Measurements from ENCODE around the gene CD300C.
A peak's percentile ranks its signal among the peaks of the same experiment; 100 is the strongest.
"Not testable (repeated sequence)": the region's sequence is repeated elsewhere in the genome, so short reads cannot be mapped to it uniquely, and the experiment has no call there.

The CD300C gene

GRCh38 chr17:74569020-74570003, 23.4 kb upstream of the CD300C start:
- Mint-ChIP-seq H3K4me1 (peaks cover 18% of the 10 kb centered on the region), H3K4me3 (no peak overlapping the region), H3K36me3 (no peaks in the 10 kb centered on the region), H3K27ac (no peak overlapping the region), H3K9me3 (no peaks in the 10 kb centered on the region), H3K27me3 (peaks cover 41% of the 10 kb centered on the region)
- ATAC-seq = no peak

GRCh38 chr17:74568106-74568873, 22.4 kb upstream of the CD300C start:
- Mint-ChIP-seq H3K4me1 (peaks cover 18% of the 10 kb centered on the region), H3K4me3 (no peak overlapping the region), H3K9me3 (peaks cover 3% of the 10 kb centered on the region), H3K36me3 (no peaks in the 10 kb centered on the region), H3K27ac (no peak overlapping the region), H3K27me3 (peaks cover 49% of the 10 kb centered on the region)
- no peak for ATAC-seq

- Mint-ChIP-seq H3K4me3 (no peak within 1 kb of the TSS), H3K4me1 (peaks cover 18% of the 10 kb centered on the region), H3K27me3 (peaks cover 55% of the 10 kb centered on the region), H3K36me3 (no peaks in the 10 kb centered on the region), H3K27ac (no peak within 1 kb of the TSS), H3K9me3 (peaks cover 4% of the 10 kb centered on the region)
- no peak for ATAC-seq
These were observed 21.5 kb upstream of the CD300C start, which contains the start of gene CD300H for GRCh38 chr17:74567397-74567796. Gene CD300H, minus strand, starts transcription at chr17:74567509.

- H3K36me3 Mint-ChIP-seq = no peaks in the 10 kb centered on the region
- H3K27ac Mint-ChIP-seq = no peak overlapping the region
- H3K4me3 Mint-ChIP-seq = no peak overlapping the region
- peaks cover 29% of the 10 kb centered on the region for H3K4me1 Mint-ChIP-seq
- H3K27me3 Mint-ChIP-seq = peaks cover 67% of the 10 kb centered on the region
- peaks cover 4% of the 10 kb centered on the region for H3K9me3 Mint-ChIP-seq
- no peak for ATAC-seq
These were observed 20.3 kb upstream of the CD300C start for GRCh38 chr17:74566132-74566753.

GRCh38 chr17:74565126-74565525, 19.2 kb upstream of the CD300C start:
- Mint-ChIP-seq H3K27me3 (peaks cover 69% of the 10 kb centered on the region), H3K4me3 (no peak overlapping the region), H3K27ac (no peak overlapping the region), H3K9me3 (peaks cover 4% of the 10 kb centered on the region), H3K36me3 (no peaks in the 10 kb centered on the region), H3K4me1 (peaks cover 32% of the 10 kb centered on the region)
- no peak for ATAC-seq

GRCh38 chr17:74563358-74563757, 17.4 kb upstream of the CD300C start:
- Mint-ChIP-seq H3K9me3 (peaks cover 10% of the 10 kb centered on the region), H3K36me3 (no peaks in the 10 kb centered on the region), H3K27ac (no peak overlapping the region), H3K27me3 (peaks cover 57% of the 10 kb centered on the region), H3K4me1 (peaks cover 36% of the 10 kb centered on the region), H3K4me3 (no peak overlapping the region)
- no peak for ATAC-seq

- peaks cover 35% of the 10 kb centered on the region for H3K4me1 Mint-ChIP-seq
- H3K27ac Mint-ChIP-seq = no peak overlapping the region
- peaks cover 14% of the 10 kb centered on the region for H3K9me3 Mint-ChIP-seq
- no peak for ATAC-seq
- no peaks in the 10 kb centered on the region for H3K36me3 Mint-ChIP-seq
- no peak overlapping the region for H3K4me3 Mint-ChIP-seq
- peaks cover 42% of the 10 kb centered on the region for H3K27me3 Mint-ChIP-seq
These were observed 15.7 kb upstream of the CD300C start for GRCh38 chr17:74561586-74561985.

GRCh38 chr17:74558882-74559519, 13.1 kb upstream of the CD300C start:
- peaks cover 18% of the 10 kb centered on the region for H3K9me3 Mint-ChIP-seq
- H3K36me3 Mint-ChIP-seq = no peaks in the 10 kb centered on the region
- peaks cover 35% of the 10 kb centered on the region for H3K4me1 Mint-ChIP-seq
- no peak overlapping the region for H3K4me3 Mint-ChIP-seq
- H3K27me3 Mint-ChIP-seq = peaks cover 27% of the 10 kb centered on the region
- H3K27ac Mint-ChIP-seq = peak overlapping the region; percentile 46
- ATAC-seq = no peak

- peak overlapping the region; percentile 46 for H3K27ac Mint-ChIP-seq
- not testable (repeated sequence) for H3K4me3 Mint-ChIP-seq, ATAC-seq
These were observed 12.5 kb upstream of the CD300C start for GRCh38 chr17:74558402-74558801.

GRCh38 chr17:74555427-74555940, 9.6 kb upstream of the CD300C start:
- Mint-ChIP-seq H3K4me1 (peaks cover 21% of the 10 kb centered on the region), H3K4me3 (no peak overlapping the region), H3K27ac (no peak overlapping the region), H3K27me3 (peaks cover 14% of the 10 kb centered on the region), H3K36me3 (no peaks in the 10 kb centered on the region), H3K9me3 (peaks cover 14% of the 10 kb centered on the region)
- no peak for ATAC-seq

More at GRCh38 chr17:74558402-74558801, 12.5 kb upstream of the CD300C start:
- Mint-ChIP-seq H3K9me3 (peaks cover 16% of the 10 kb centered on the region), H3K4me1 (peaks cover 35% of the 10 kb centered on the region), H3K27me3 (peaks cover 21% of the 10 kb centered on the region)
- not testable (repeated sequence) for H3K36me3 Mint-ChIP-seq

- Mint-ChIP-seq H3K9me3 (peaks cover 14% of the 10 kb centered on the region), H3K36me3 (no peaks in the 10 kb centered on the region), H3K4me3 (no peak overlapping the region), H3K4me1 (peaks cover 21% of the 10 kb centered on the region), H3K27ac (no peak overlapping the region), H3K27me3 (peaks cover 20% of the 10 kb centered on the region)
- no peak for ATAC-seq
These were observed 9.0 kb upstream of the CD300C start for GRCh38 chr17:74554909-74555308.

GRCh38 chr17:74552037-74552436, 6.1 kb upstream of the CD300C start:
- H3K4me1 Mint-ChIP-seq = peaks cover 11% of the 10 kb centered on the region
- H3K36me3 Mint-ChIP-seq = no peaks in the 10 kb centered on the region
- no peak overlapping the region for H3K4me3 Mint-ChIP-seq
- H3K9me3 Mint-ChIP-seq = peaks cover 4% of the 10 kb centered on the region
- ATAC-seq = no peak
- H3K27ac Mint-ChIP-seq = no peak overlapping the region
- H3K27me3 Mint-ChIP-seq = peaks cover 42% of the 10 kb centered on the region

GRCh38 chr17:74550602-74551001, 4.7 kb upstream of the CD300C start:
- Mint-ChIP-seq H3K27ac (no peak overlapping the region), H3K4me1 (peaks cover 11% of the 10 kb centered on the region), H3K27me3 (peaks cover 42% of the 10 kb centered on the region)

GRCh38 chr17:74549343-74549742, 3.4 kb upstream of the CD300C start:
- Mint-ChIP-seq H3K4me3 (no peak overlapping the region), H3K9me3 (no peaks in the 10 kb centered on the region), H3K27me3 (peaks cover 42% of the 10 kb centered on the region), H3K4me1 (peaks cover 11% of the 10 kb centered on the region), H3K27ac (no peak overlapping the region), H3K36me3 (no peaks in the 10 kb centered on the region)
- no peak for ATAC-seq

More at GRCh38 chr17:74550602-74551001, 4.7 kb upstream of the CD300C start:
- Mint-ChIP-seq H3K4me3 (no peak overlapping the region), H3K36me3 (no peaks in the 10 kb centered on the region), H3K9me3 (no peaks in the 10 kb centered on the region)
- no peak for ATAC-seq
